Prostate gland (tissue), 2 donors: ENCODE measurements around the gene TMEM131. TPM values are rescaled to one million over a fixed set of nuclear protein-coding genes. Genes with fewer than 3 reads are reported as not detected.

Source experiments
- DNase-seq: peaks from one replicate; pipeline ENCODE4 v3.0.0-alpha.2; 2019; ENCODE audit warnings: low spot score
- H3K27ac ChIP-seq, 2 donors: fragments of 200-600 bp; sonication (generic); 2 replicates each; pipeline ENCODE4 v1.5.1; 2017 to 2019
- H3K27me3 ChIP-seq: fragments of 200-600 bp; sonication (generic); replicated peaks from 2 replicates; pipeline ENCODE4 v1.5.1; 2019; ENCODE audit not compliant: insufficient read depth
- H3K36me3 ChIP-seq, 2 donors: fragments of 200-600 bp; sonication (generic); 1 replicate in 1 of 2; 2 replicates in 1 of 2; pipeline versions ENCODE4 v1.5.1 to v1.8.1; 2017 to 2019
- H3K4me1 ChIP-seq: fragments of 200-600 bp; sonication (generic); replicated peaks from 2 replicates; pipeline ENCODE4 v1.5.1; 2019
- H3K4me3 ChIP-seq, 2 donors: fragments of 200-600 bp; sonication (generic); 2 replicates each; pipeline ENCODE4 v1.5.1; 2017 to 2019
- H3K9me3 ChIP-seq: fragments of 200-600 bp; sonication (generic); 2 replicates; pipeline ENCODE4 v1.5.1; 2017
- CTCF ChIP-seq, 4 experiments: fragments of 200-600 bp in 2 of 4; fragments of 450-650 bp in 2 of 4; sonication (generic) in 2 of 4; IDR thresholded peaks; 1 replicate in 3 of 4; 2 replicates in 1 of 4; pipeline ENCODE4 v1.5.1; 2016 to 2019; ENCODE audit warnings: antibody characterized with exemption in 4 of 4, mild to moderate bottlenecking in 2 of 4, moderate library complexity in 2 of 4
- POLR2A ChIP-seq: fragments of 450-650 bp; IDR thresholded peaks from one replicate; pipeline ENCODE4 v1.6.1; 2016; ENCODE audit warnings: antibody characterized with exemption, mild to moderate bottlenecking
- POLR2AphosphoS5 ChIP-seq: sonication (generic); formaldehyde crosslinking; IDR thresholded peaks from one replicate; pipeline ENCODE4 v1.6.1; 2017; ENCODE audit warnings: antibody characterized with exemption
- WGBS: methylation state at CpG from one replicate; pipeline ENCODE4 v1.1.5; 2018; 5-methylcytosine and 5-hydroxymethylcytosine counted together
- intact Hi-C: fragments of 100-400 bp; cut with DNase I; formaldehyde crosslinking; loops from one replicate; pipeline ENCODE4 v1.14.2; 2022
- total RNA-seq, 2 donors: library from RNA; depleted of rRNA; stranded (reverse); fragments of >200 nt; gene quantifications; one replicate each; pipeline ENCODE4 v1.1.0, GENCODE V29; 2016

The TMEM131 gene
- total RNA-seq, 2 donors from 2014 or later: 40.6 to 42.0 TPM

- no peak for DNase-seq
- Histone ChIP-seq H3K4me3 (no peak overlapping the region), H3K4me1 (no peaks in the 10 kb centered on the region), H3K27me3 (no peaks in the 10 kb centered on the region), H3K27ac (no peak overlapping the region), H3K36me3 (no peaks in the 10 kb centered on the region), H3K9me3 (no peaks in the 10 kb centered on the region)
- TF ChIP-seq POLR2AphosphoS5 (no peak), POLR2A (no peak), CTCF (IDR thresholded peaks at IDR 0.05) (no peak)
- intact Hi-C loops: no loop called here
- WGBS: 77% methylated on average over 2 of the region's 2 CpGs
These were observed 42.1 kb upstream of the TMEM131 start for GRCh38 chr2:98037666-98038336.

- Histone ChIP-seq H3K36me3 (no peaks in the 10 kb centered on the region), H3K27me3 (no peaks in the 10 kb centered on the region), H3K9me3 (no peaks in the 10 kb centered on the region), H3K4me3 (no peak overlapping the region), H3K4me1 (no peaks in the 10 kb centered on the region), H3K27ac (no peak overlapping the region)
- no peak for DNase-seq
- 70% methylated on average over 2 of the region's 2 CpGs for WGBS
- TF ChIP-seq POLR2A (no peak), CTCF (IDR thresholded peaks at IDR 0.05) (no peak), POLR2AphosphoS5 (no peak)
- intact Hi-C loops: no loop called here
These were observed 41.5 kb upstream of the TMEM131 start for GRCh38 chr2:98037206-98037605.

- TF ChIP-seq POLR2AphosphoS5 (no peak), CTCF (IDR thresholded peaks at IDR 0.05) (no peak), POLR2A (no peak)
- WGBS: 42% methylated on average over 8 of the region's 8 CpGs
- peak; percentile 33 for DNase-seq
- no peaks in the 10 kb centered on the region for H3K4me1 ChIP-seq
- intact Hi-C loops: no loop called here
- no peaks in the 10 kb centered on the region for H3K9me3 ChIP-seq
- H3K27me3 ChIP-seq: no peaks in the 10 kb centered on the region
- no peak overlapping the region for H3K27ac ChIP-seq
- no peaks in the 10 kb centered on the region for H3K36me3 ChIP-seq
- H3K4me3 ChIP-seq: no peak overlapping the region
These were observed 40.7 kb upstream of the TMEM131 start for GRCh38 chr2:98036349-98037000.

GRCh38 chr2:98034745-98035144 lies 39.0 kb upstream of the TMEM131 start:
- no peaks in the 10 kb centered on the region for H3K4me1 ChIP-seq
- 78% methylated on average over 14 of the region's 14 CpGs for WGBS
- TF ChIP-seq POLR2AphosphoS5: no peak
- TF ChIP-seq CTCF (IDR thresholded peaks at IDR 0.05): no peak
- TF ChIP-seq POLR2A: no peak
- DNase-seq: no peak
- H3K9me3 ChIP-seq: no peaks in the 10 kb centered on the region
- no peak overlapping the region for H3K27ac ChIP-seq
- no peaks in the 10 kb centered on the region for H3K27me3 ChIP-seq
- no peaks in the 10 kb centered on the region for H3K36me3 ChIP-seq
- intact Hi-C loops: no loop called here
- no peak overlapping the region for H3K4me3 ChIP-seq

- no peak for TF ChIP-seq POLR2AphosphoS5
- TF ChIP-seq POLR2A: no peak
- no peak for TF ChIP-seq CTCF (IDR thresholded peaks at IDR 0.05)
- DNase-seq: no peak
- H3K27me3 ChIP-seq: no peaks in the 10 kb centered on the region
- H3K4me3 ChIP-seq: no peak overlapping the region
- H3K4me1 ChIP-seq: no peaks in the 10 kb centered on the region
- H3K36me3 ChIP-seq: no peaks in the 10 kb centered on the region
- H3K27ac ChIP-seq: no peak overlapping the region
- WGBS: 97% methylated on average over 2 of the region's 2 CpGs
- no peaks in the 10 kb centered on the region for H3K9me3 ChIP-seq
- intact Hi-C loops: no loop called here
These were observed 36.3 kb upstream of the TMEM131 start for GRCh38 chr2:98032086-98032485.
